Stomach smooth muscle (tissue), 2 donors: Measurements from ENCODE around the gene MACF1.

Source experiments
- H3K27ac ChIP-seq: one replicate; pipeline ENCODE4 v1.7.0; 2013; ENCODE audit warnings: mild to moderate bottlenecking, low read length, inconsistent platforms
- H3K27me3 ChIP-seq, 2 donors: one replicate each; pipeline ENCODE4 v1.7.0; 2013; ENCODE audit warnings: low read length in 2 of 2; ENCODE audit not compliant: insufficient read depth in 2 of 2, control insufficient read depth in 1 of 2
- H3K36me3 ChIP-seq, 2 donors: one replicate each; pipeline ENCODE4 v1.7.0; 2013; ENCODE audit warnings: low read length in 2 of 2; ENCODE audit not compliant: control insufficient read depth in 2 of 2, insufficient read depth in 2 of 2
- H3K4me1 ChIP-seq: one replicate; pipeline ENCODE4 v1.7.0; 2013; ENCODE audit warnings: low read length; ENCODE audit not compliant: control insufficient read depth, insufficient read depth
- H3K4me3 ChIP-seq, 2 donors: one replicate each; pipeline ENCODE4 v1.7.0; 2013; ENCODE audit warnings: low read length in 2 of 2
- H3K9ac ChIP-seq, 2 donors: one replicate each; pipeline ENCODE4 v1.7.0; 2013; ENCODE audit warnings: low read length in 2 of 2, mild to moderate bottlenecking in 1 of 2
- H3K9me3 ChIP-seq, 2 donors: one replicate each; pipeline ENCODE4 v1.7.0; 2013; ENCODE audit warnings: low read length in 2 of 2; ENCODE audit not compliant: control insufficient read depth in 2 of 2
- donor health status: healthy.
- donor health status: Pancreatic carcinoma.

MACF1 gene

DNA sequence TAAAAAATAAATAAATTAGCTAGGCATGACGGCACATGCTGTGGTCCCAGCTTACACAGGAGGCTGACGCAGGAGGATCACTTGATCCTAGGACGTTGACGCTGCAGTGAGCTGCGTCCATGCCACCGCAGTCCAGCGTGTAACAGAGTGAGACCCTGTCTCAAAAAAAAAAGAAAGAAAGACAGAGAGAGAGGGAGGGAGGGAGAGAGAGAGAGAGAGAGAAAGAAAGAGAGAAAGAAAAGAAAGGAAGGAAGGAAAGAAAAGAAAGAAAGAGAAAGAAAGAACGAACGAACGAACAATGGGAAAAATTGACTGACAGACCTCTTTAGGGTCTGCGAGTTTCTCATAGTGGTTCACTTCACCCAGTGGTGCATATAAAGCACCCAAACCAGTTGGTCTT, 189.2 kb downstream of the MACF1 start:
- Histone ChIP-seq H3K27me3 (no peaks in the 10 kb centered on the region), H3K27ac (peak overlapping the region; percentile 58), H3K36me3 (peaks cover 4 to 5% of the 10 kb centered on the region in 2 donors), H3K9ac (peak overlapping the region in 1 of 2 donors; percentile 22), H3K4me1 (peaks cover 58% of the 10 kb centered on the region), H3K4me3 (no peak overlapping the region), H3K9me3 (no peaks in the 10 kb centered on the region)

DNA sequence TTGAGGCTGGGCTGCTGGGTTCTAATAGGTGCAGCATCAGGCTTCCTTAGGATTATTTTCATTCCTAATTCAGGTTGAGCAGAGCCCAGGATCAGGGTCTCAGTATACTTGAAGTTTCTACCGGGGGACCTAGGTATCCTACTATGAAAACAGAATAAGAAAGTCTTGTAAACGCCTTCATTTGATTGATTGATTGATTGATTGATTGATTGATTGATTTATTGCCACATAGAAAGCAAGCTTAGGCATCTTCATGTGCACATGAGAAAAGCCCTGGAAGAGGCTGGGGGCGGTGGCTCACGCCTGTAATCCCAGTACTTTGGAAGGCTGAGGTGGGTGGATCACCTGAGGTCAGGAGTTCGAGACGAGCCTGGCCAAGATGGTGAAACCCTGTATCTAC, 189.6 kb downstream of the MACF1 start:
- H3K27me3 ChIP-seq: no peaks in the 10 kb centered on the region
- peaks cover 4 to 5% of the 10 kb centered on the region in 2 donors for H3K36me3 ChIP-seq
- H3K9me3 ChIP-seq: no peaks in the 10 kb centered on the region
- peaks cover 59% of the 10 kb centered on the region for H3K4me1 ChIP-seq
- H3K27ac ChIP-seq: peak overlapping the region; percentile 58
- no peak overlapping the region for H3K4me3 ChIP-seq
- H3K9ac ChIP-seq: peak overlapping the region in 1 of 2 donors; percentile 22

DNA sequence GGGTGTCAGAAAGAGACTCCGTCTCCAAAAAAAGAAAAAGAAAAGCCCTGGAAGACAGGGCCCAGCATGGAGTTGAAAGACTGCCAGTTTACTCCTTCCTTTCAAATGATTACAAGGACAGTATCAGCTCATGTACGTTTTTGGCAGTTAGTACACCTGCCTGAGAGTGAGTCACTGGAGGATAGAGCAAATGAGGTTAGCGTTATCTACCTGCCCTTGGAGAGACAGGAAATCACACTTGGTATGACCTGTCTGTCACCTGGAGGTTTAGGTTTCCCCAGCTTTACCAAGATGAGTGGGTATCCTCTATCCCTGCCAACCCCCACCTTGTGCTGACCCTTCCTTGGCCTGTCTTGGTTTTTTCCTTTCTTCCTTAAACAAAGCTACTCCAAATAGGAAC, 190.1 kb downstream of the MACF1 start:
- H3K4me1 ChIP-seq: peaks cover 59% of the 10 kb centered on the region
- H3K9ac ChIP-seq: no peak overlapping the region
- H3K36me3 ChIP-seq: peaks cover 4 to 5% of the 10 kb centered on the region in 2 donors
- no peaks in the 10 kb centered on the region for H3K9me3 ChIP-seq
- no peaks in the 10 kb centered on the region for H3K27me3 ChIP-seq
- no peak overlapping the region for H3K4me3 ChIP-seq
- H3K27ac ChIP-seq: peak overlapping the region; percentile 58

DNA sequence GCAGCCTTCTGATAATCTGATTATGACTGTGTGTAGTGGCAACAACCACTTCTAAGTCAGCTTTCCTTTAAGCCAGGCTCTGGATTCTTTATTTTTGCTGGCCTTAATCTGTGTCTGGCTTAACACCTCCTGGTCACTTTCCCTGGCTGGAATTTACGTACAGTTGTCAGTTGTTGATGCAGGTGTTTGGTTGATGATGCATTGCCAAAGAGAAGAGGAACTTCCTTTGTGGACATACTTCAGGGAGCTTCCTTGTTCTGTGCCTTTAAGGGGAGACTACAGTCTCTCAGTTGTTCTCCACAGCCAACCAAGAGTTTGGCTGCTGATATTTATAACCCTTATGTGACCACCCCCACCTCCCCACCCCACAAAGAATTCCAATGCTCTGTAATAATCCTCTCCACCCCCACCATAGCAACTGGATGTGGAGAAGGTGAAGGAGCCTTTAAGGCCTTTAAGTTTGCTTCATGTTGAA, 190.9 kb downstream of the MACF1 start:
- peak overlapping the region; percentile 58 for H3K27ac ChIP-seq
- peak overlapping the region in 1 of 2 donors; percentile 52 for H3K4me3 ChIP-seq
- no peaks in the 10 kb centered on the region for H3K9me3 ChIP-seq
- no peaks in the 10 kb centered on the region for H3K27me3 ChIP-seq
- H3K36me3 ChIP-seq: peaks cover under 1% of the 10 kb centered on the region in 2 donors
- H3K9ac ChIP-seq: peak overlapping the region; percentile 2 to 13
- peaks cover 59% of the 10 kb centered on the region for H3K4me1 ChIP-seq

DNA sequence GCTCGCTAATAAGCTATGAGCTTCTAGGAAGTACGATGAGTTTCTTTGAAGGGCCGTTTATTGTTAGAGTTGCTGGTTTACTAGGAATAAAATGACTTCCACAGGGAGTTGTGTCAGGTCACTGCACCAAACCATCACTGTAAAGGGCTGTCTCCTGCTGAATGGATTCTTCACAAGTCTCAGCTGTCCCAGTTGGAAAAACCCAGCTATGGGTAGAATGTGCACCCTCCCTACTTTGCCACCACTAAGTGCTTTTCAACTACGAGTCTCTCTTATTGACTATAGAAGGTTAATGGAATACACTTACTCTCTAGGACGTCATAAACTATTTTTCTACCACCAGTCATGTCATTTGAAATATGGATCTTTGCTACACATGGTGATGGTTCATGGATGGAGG, 192.2 kb downstream of the MACF1 start:
- Histone ChIP-seq H3K4me3 (no peak overlapping the region), H3K27ac (peak overlapping the region; percentile 19), H3K27me3 (no peaks in the 10 kb centered on the region), H3K36me3 (no peaks in the 10 kb centered on the region), H3K9me3 (no peaks in the 10 kb centered on the region), H3K9ac (no peak overlapping the region), H3K4me1 (peaks cover 53% of the 10 kb centered on the region)

DNA sequence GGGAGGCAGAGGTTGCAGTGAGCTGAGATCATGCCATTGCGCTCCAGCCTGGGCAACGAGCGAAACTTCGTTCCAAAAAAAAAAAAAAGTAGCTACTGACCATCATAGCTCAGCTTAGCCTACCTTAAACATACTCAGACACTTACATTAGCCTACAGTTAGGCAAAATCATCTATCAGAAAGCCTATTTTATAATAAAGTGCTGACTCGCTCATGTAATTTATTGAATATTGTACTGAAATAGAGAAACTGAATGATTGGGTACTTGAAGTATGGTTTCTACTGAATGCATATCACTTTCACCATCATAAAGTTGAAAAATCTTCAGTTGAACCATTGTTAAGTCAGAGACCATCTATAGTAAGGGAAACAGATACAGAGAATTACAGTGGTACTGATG, 193.0 kb downstream of the MACF1 start:
- no peak overlapping the region for H3K4me3 ChIP-seq
- no peaks in the 10 kb centered on the region for H3K9me3 ChIP-seq
- peak overlapping the region in 1 of 2 donors; percentile 19 for H3K9ac ChIP-seq
- no peaks in the 10 kb centered on the region for H3K27me3 ChIP-seq
- H3K4me1 ChIP-seq: peaks cover 46% of the 10 kb centered on the region
- H3K27ac ChIP-seq: no peak overlapping the region
- no peaks in the 10 kb centered on the region for H3K36me3 ChIP-seq

DNA sequence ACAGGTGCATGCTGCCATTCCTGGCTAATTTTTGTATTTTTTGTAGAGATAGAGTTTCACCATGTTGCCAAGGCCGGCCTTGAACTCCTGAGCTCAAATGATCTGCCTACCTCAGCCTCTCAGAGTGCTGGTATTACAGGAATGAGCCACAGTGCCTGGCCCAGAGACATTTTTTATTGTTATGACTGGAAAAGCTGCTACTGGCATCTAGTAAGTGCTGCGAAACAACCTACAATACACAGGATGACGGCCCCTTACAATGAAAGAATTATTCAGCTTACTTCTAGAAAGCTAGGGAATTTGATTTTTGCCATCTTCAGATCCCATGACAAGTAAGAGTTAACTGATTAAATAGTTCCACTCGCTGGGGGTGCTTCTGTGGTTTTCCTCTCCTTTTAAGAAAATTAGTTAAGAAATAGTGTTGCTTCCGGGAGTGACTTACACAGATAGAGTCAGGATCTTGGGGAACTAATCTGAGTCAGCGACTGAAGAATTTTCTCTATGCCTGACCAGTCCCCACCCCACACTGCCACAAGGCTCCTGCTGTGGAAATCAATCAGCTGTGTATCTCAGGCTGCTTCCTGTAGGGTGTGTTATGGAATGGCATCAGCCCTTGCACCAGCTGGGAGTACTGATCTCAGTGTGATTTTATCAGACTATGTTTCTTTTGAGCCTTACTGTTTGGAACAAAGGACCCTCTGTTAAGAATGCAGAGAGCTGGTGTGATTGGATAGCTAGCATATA, 194.0 kb downstream of the MACF1 start:
- peaks cover 40% of the 10 kb centered on the region for H3K4me1 ChIP-seq
- no peaks in the 10 kb centered on the region for H3K36me3 ChIP-seq
- H3K9ac ChIP-seq: peak overlapping the region; percentile 13 to 44
- no peak overlapping the region for H3K4me3 ChIP-seq
- H3K27ac ChIP-seq: peak overlapping the region; percentile 42
- no peaks in the 10 kb centered on the region for H3K27me3 ChIP-seq
- H3K9me3 ChIP-seq: no peaks in the 10 kb centered on the region

DNA sequence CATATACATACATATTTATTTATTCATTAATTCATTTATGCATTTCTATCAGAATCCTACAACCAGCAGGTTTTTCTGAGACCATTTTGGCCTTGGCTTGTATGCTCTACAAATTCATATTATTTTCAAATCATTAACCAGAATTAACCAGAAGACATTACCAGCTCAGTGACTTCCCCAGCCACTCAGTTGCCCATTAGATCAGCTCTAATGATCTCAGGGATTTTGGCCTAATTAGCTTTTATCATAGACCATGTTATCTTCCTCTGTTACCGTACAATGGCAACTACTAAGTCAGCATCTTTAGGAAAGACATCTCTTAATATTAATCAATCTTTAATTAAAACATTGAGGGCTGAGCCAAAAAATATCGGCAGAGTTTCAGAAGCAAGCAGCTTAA, 196.6 kb downstream of the MACF1 start:
- Histone ChIP-seq H3K36me3 (no peaks in the 10 kb centered on the region), H3K4me1 (peaks cover 28% of the 10 kb centered on the region), H3K9me3 (no peaks in the 10 kb centered on the region), H3K4me3 (no peak overlapping the region), H3K9ac (no peak overlapping the region), H3K27ac (no peak overlapping the region), H3K27me3 (no peaks in the 10 kb centered on the region)

DNA sequence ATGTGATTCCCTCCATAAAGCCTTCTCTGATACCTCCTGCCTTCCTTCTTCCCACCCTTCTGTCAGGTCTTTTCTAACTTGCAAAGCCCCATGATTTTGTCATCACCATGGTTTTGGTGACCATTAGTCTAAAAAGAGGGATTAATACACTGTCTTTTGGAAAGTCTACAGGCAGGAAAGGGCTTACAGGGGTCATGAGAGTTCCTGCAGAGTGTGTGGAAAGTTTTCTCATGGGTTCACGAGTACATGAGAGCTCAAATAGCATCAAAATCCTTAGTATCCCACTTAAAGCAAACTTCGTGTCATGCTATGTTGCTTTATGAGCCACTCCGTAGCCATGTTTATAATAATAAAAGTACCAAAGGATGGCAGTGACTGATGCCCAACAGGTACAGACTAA, 200.4 kb downstream of the MACF1 start:
- no peak overlapping the region for H3K9ac ChIP-seq
- H3K27me3 ChIP-seq: no peaks in the 10 kb centered on the region
- no peaks in the 10 kb centered on the region for H3K9me3 ChIP-seq
- peak overlapping the region; percentile 41 for H3K27ac ChIP-seq
- no peaks in the 10 kb centered on the region for H3K36me3 ChIP-seq
- no peak overlapping the region for H3K4me3 ChIP-seq
- peaks cover 44% of the 10 kb centered on the region for H3K4me1 ChIP-seq

DNA sequence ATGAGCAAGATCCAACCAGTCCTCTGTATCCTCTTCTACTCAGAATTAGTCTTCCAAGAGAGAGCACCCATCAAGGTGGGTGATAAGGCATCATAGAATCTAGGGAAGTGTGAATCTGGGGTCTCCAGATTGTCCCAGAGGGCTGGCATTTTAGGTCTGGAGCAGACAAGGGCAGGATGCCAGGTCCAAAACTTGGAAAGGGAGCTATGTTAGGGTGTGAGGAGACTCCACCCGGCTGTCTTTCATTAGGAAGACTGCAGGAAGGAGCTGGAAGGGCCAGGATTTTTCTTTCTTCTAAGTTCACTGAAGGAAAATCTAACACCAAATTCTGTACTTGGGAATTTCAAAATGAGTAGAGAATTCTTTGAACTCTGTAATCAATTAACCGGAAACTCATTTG, 200.9 kb downstream of the MACF1 start:
- Histone ChIP-seq H3K36me3 (no peaks in the 10 kb centered on the region), H3K4me1 (peaks cover 48% of the 10 kb centered on the region), H3K27ac (peak overlapping the region; percentile 37), H3K4me3 (no peak overlapping the region), H3K9ac (no peak overlapping the region), H3K9me3 (no peaks in the 10 kb centered on the region), H3K27me3 (no peaks in the 10 kb centered on the region)
